Measurements from ENCODE around the gene MEIS2.

GRCh38 chr15:36893276-36893675, 207.1 kb downstream of the MEIS2 start:
- no peak for TF ChIP-seq ZC3H11A (IDR thresholded peaks at IDR 0.05)
- TF ChIP-seq MAX (IDR thresholded peaks at IDR 0.05): no peak
- no peak for TF ChIP-seq EP300 (IDR thresholded peaks at IDR 0.05)
- TF ChIP-seq REST (IDR thresholded peaks at IDR 0.05): no peak
- TF ChIP-seq CTCF (IDR thresholded peaks at IDR 0.05): no peak
- no peak for TF ChIP-seq RAD21 (conservative IDR thresholded peaks at IDR 0.05 in 1 of 2, IDR thresholded peaks at IDR 0.05 in 1 of 2)
- TF ChIP-seq USF2 (IDR thresholded peaks at IDR 0.05): no peak
- TF ChIP-seq CBX2 (IDR thresholded peaks at IDR 0.05; ENCODE audit: borderline replicate concordance, low read depth): no peak
- TF ChIP-seq ESRRA (IDR thresholded peaks at IDR 0.05; ENCODE audit: borderline replicate concordance, low read length): no peak
- no peak for TF ChIP-seq POLR2A (IDR thresholded peaks at IDR 0.05; ENCODE audit: low read length)
- no peak for TF ChIP-seq ZSCAN20 (CRISPR knock-in tag; IDR thresholded peaks at IDR 0.05)
- no peak for TF ChIP-seq NPAS2 (CRISPR knock-in tag; IDR thresholded peaks at IDR 0.05; ENCODE audit: borderline replicate concordance)
